Neural cell (in vitro differentiated cells): Measurements from ENCODE around the gene OR6C6.

Experiments used
- CTCF ChIP-seq: fragments of 450-650 bp; IDR thresholded peaks from 2 replicates; pipeline ENCODE4 v1.5.1; 2014; ENCODE audit warnings: antibody characterized with exemption, mild to moderate bottlenecking, moderate library complexity; ENCODE audit not compliant: poor library complexity, severe bottlenecking
- EP300 ChIP-seq: fragments of 450-650 bp; conservative IDR thresholded peaks from 2 replicates; pipeline ENCODE4 v1.6.1; 2014; ENCODE audit warnings: antibody characterized with exemption, mild to moderate bottlenecking, moderate library complexity; ENCODE audit not compliant: poor library complexity, severe bottlenecking
- EZH2 ChIP-seq: fragments of 200-600, 300-800 bp; shearing (Covaris generic), sonication (generic); IDR thresholded peaks from 2 replicates; pipeline ENCODE4 v1.6.1; 2014; ENCODE audit warnings: antibody characterized with exemption, low read length, borderline replicate concordance, mild to moderate bottlenecking; ENCODE audit not compliant: insufficient read depth, poor library complexity, severe bottlenecking
- POLR2AphosphoS5 ChIP-seq: IDR thresholded peaks from 2 replicates; pipeline ENCODE4 v1.6.1; 2012
- RAD21 ChIP-seq: fragments of 450-650 bp; conservative IDR thresholded peaks from 2 replicates; pipeline ENCODE4 v1.6.1; 2014; ENCODE audit warnings: antibody characterized with exemption, mild to moderate bottlenecking, moderate library complexity
- REST ChIP-seq: IDR thresholded peaks from 2 replicates; pipeline ENCODE4 v1.6.1; 2012; ENCODE audit warnings: borderline replicate concordance
- SMC3 ChIP-seq: fragments of 450-650 bp; conservative IDR thresholded peaks from 2 replicates; pipeline ENCODE4 v1.6.1; 2014; ENCODE audit warnings: antibody characterized with exemption, mild to moderate bottlenecking, moderate library complexity; ENCODE audit not compliant: poor library complexity
- TAF1 ChIP-seq: IDR thresholded peaks from 2 replicates; pipeline ENCODE4 v1.6.1; 2012; ENCODE audit warnings: low read depth

- TF ChIP-seq CTCF: no peak
- TF ChIP-seq SMC3: no peak
- no peak for TF ChIP-seq TAF1
- no peak for TF ChIP-seq POLR2AphosphoS5
- no peak for TF ChIP-seq EZH2
- TF ChIP-seq REST: no peak
- no peak for TF ChIP-seq EP300
- TF ChIP-seq RAD21: no peak
Observed at GRCh38 chr12:55296469-55296868, at the start of gene OR6C6.
